ENCODE measurements around the gene MYO1D. TPM values are rescaled to one million over a fixed set of nuclear protein-coding genes. Genes with fewer than 3 reads are reported as not detected.

Gene MYO1D
- total RNA-seq, 2 donors from 2014 or later: 42.9 to 43.7 TPM

- Mint-ChIP-seq H3K27ac (no peak overlapping the region), H3K27me3 (ENCODE audit: insufficient read depth) (no peaks in the 10 kb centered on the region), H3K4me3 (no peak overlapping the region), H3K36me3 (ENCODE audit: low read depth) (peaks cover 49% of the 10 kb centered on the region), H3K4me1 (no peaks in the 10 kb centered on the region), H3K9me3 (peaks cover 12% of the 10 kb centered on the region)
- TF ChIP-seq CTCF (conservative IDR thresholded peaks at IDR 0.05): no peak
- H3K4me3 ChIP-seq (ENCODE audit: low read length): no peak overlapping the region
- H3K27me3 ChIP-seq (ENCODE audit: control insufficient read depth, insufficient read depth, low read length, poor library complexity, severe bottlenecking): no peaks in the 10 kb centered on the region
- H3K27ac ChIP-seq (ENCODE audit: low read depth, low read length): no peak overlapping the region
- H3K9me3 ChIP-seq (ENCODE audit: control insufficient read depth, low read length): peaks cover 18% of the 10 kb centered on the region
- 92 to 100% methylated on average over 4 to 5 of the region's 5 CpGs for WGBS, 2 experiments (ENCODE audit: insufficient coverage in 1 of 2, insufficient read length in 1 of 2)
- H3K36me3 ChIP-seq (ENCODE audit: control insufficient read depth, insufficient read depth, low read length): peaks cover 17% of the 10 kb centered on the region
- no peak for DNase-seq
- no peaks in the 10 kb centered on the region for H3K4me1 ChIP-seq (ENCODE audit: control insufficient read depth, insufficient read depth, low read length)
- no peak overlapping the region for H3K9ac ChIP-seq (ENCODE audit: extremely low read depth, low read length, poor library complexity, severe bottlenecking)
These were observed 153.5 kb downstream of the MYO1D start for GRCh38 chr17:32723310-32723955.

- H3K27me3 ChIP-seq (ENCODE audit: control insufficient read depth, insufficient read depth, low read length, poor library complexity, severe bottlenecking): no peaks in the 10 kb centered on the region
- no peak for DNase-seq
- H3K9ac ChIP-seq (ENCODE audit: extremely low read depth, low read length, poor library complexity, severe bottlenecking): no peak overlapping the region
- 94% methylated on average over 5 to 6 of the region's 6 CpGs for WGBS, 2 experiments (ENCODE audit: insufficient coverage in 1 of 2, insufficient read length in 1 of 2)
- H3K4me3 ChIP-seq (ENCODE audit: low read length): no peak overlapping the region
- H3K9me3 ChIP-seq (ENCODE audit: control insufficient read depth, low read length): peaks cover 18% of the 10 kb centered on the region
- no peak overlapping the region for H3K27ac Mint-ChIP-seq
- peaks cover 51% of the 10 kb centered on the region for H3K36me3 Mint-ChIP-seq (ENCODE audit: low read depth)
- H3K27me3 Mint-ChIP-seq (ENCODE audit: insufficient read depth): no peaks in the 10 kb centered on the region
- peaks cover 17% of the 10 kb centered on the region for H3K36me3 ChIP-seq (ENCODE audit: control insufficient read depth, insufficient read depth, low read length)
- H3K27ac ChIP-seq (ENCODE audit: low read depth, low read length): no peak overlapping the region
- no peak overlapping the region for H3K4me3 Mint-ChIP-seq
- H3K9me3 Mint-ChIP-seq: peaks cover 12% of the 10 kb centered on the region
- H3K4me1 ChIP-seq (ENCODE audit: control insufficient read depth, insufficient read depth, low read length): no peaks in the 10 kb centered on the region
- H3K4me1 Mint-ChIP-seq: no peaks in the 10 kb centered on the region
- no peak for TF ChIP-seq CTCF (conservative IDR thresholded peaks at IDR 0.05)
These were observed 154.2 kb downstream of the MYO1D start for GRCh38 chr17:32722733-32723132.

GRCh38 chr17:32720671-32721070, 156.3 kb downstream of the MYO1D start:
- WGBS, 2 experiments (ENCODE audit: insufficient coverage in 1 of 2, insufficient read length in 1 of 2): 92 to 100% methylated on average over 4 to 5 of the region's 5 CpGs
- Mint-ChIP-seq H3K36me3 (ENCODE audit: low read depth) (peaks cover 47% of the 10 kb centered on the region), H3K9me3 (peaks cover 7% of the 10 kb centered on the region), H3K4me1 (no peaks in the 10 kb centered on the region), H3K4me3 (no peak overlapping the region), H3K27me3 (ENCODE audit: insufficient read depth) (no peaks in the 10 kb centered on the region), H3K27ac (no peak overlapping the region)
- Histone ChIP-seq H3K36me3 (ENCODE audit: control insufficient read depth, insufficient read depth, low read length) (peaks cover 13% of the 10 kb centered on the region), H3K27me3 (ENCODE audit: control insufficient read depth, insufficient read depth, low read length, poor library complexity, severe bottlenecking) (no peaks in the 10 kb centered on the region), H3K9ac (ENCODE audit: extremely low read depth, low read length, poor library complexity, severe bottlenecking) (no peak overlapping the region), H3K4me1 (ENCODE audit: control insufficient read depth, insufficient read depth, low read length) (no peaks in the 10 kb centered on the region), H3K9me3 (ENCODE audit: control insufficient read depth, low read length) (peaks cover 13% of the 10 kb centered on the region), H3K4me3 (ENCODE audit: low read length) (no peak overlapping the region), H3K27ac (ENCODE audit: low read depth, low read length) (no peak overlapping the region)
- TF ChIP-seq CTCF (conservative IDR thresholded peaks at IDR 0.05): no peak
- no peak for DNase-seq
